NCI-H1694 (cell line): ENCODE measurements around the gene FIGNL1.
A peak's percentile ranks its signal among the peaks of the same experiment; 100 is the strongest.

Experiments used
- DNase-seq: peaks from one replicate; lab custom pipeline; 2025; lab: John Stamatoyannopoulos, UW

FIGNL1 gene

GRCh38 chr7:50428911-50429310 lies 21.2 kb downstream of the FIGNL1 start:
- no peak for DNase-seq

GRCh38 chr7:50427518-50427917 lies 22.6 kb downstream of the FIGNL1 start:
- no peak for DNase-seq

- no peak for DNase-seq
Observed at GRCh38 chr7:50426280-50427045, 23.7 kb downstream of the FIGNL1 start.

GRCh38 chr7:50425318-50425717 lies 24.8 kb downstream of the FIGNL1 start:
- no peak for DNase-seq

GRCh38 chr7:50423860-50424259 lies 26.3 kb downstream of the FIGNL1 start:
- no peak for DNase-seq

- DNase-seq: no peak
Observed at GRCh38 chr7:50422858-50423257, 27.3 kb downstream of the FIGNL1 start.

GRCh38 chr7:50421043-50421442 lies 29.1 kb downstream of the FIGNL1 start:
- DNase-seq: no peak

GRCh38 chr7:50418526-50419290 lies 31.4 kb downstream of the FIGNL1 start:
- no peak for DNase-seq

- peak; percentile 46 for DNase-seq
Observed at GRCh38 chr7:50418086-50418515, 32.0 kb downstream of the FIGNL1 start.

GRCh38 chr7:50416527-50417182 lies 33.5 kb downstream of the FIGNL1 start:
- DNase-seq: no peak

- DNase-seq: no peak
Observed at GRCh38 chr7:50415844-50416364, 34.2 kb downstream of the FIGNL1 start.

GRCh38 chr7:50413561-50413960 lies 36.6 kb downstream of the FIGNL1 start:
- DNase-seq: no peak

GRCh38 chr7:50412973-50413372 lies 37.2 kb downstream of the FIGNL1 start:
- no peak for DNase-seq

- no peak for DNase-seq
Observed at GRCh38 chr7:50411332-50411731, 38.8 kb downstream of the FIGNL1 start.

GRCh38 chr7:50409856-50410745 lies 40.0 kb downstream of the FIGNL1 start:
- no peak for DNase-seq

GRCh38 chr7:50406935-50407334 lies 43.2 kb downstream of the FIGNL1 start:
- no peak for DNase-seq

GRCh38 chr7:50405221-50405620 lies 44.9 kb downstream of the FIGNL1 start:
- DNase-seq: no peak

- no peak for DNase-seq
Observed at GRCh38 chr7:50404392-50404791, 45.8 kb downstream of the FIGNL1 start.

GRCh38 chr7:50400114-50400513 lies 50.0 kb downstream of the FIGNL1 start:
- no peak for DNase-seq

- no peak for DNase-seq
Observed at GRCh38 chr7:50399635-50400034, 50.5 kb downstream of the FIGNL1 start.

- no peak for DNase-seq
Observed at GRCh38 chr7:50399206-50399605, 50.9 kb downstream of the FIGNL1 start.

GRCh38 chr7:50397971-50398324 lies 52.2 kb downstream of the FIGNL1 start:
- no peak for DNase-seq
